Activated CD4-positive, alpha-beta T cell treated with anti-CD3 and anti-CD28 coated beads, Interleukin-2, amount 10 ng/mL, durations not matched to agents 7 days and 5 days (primary cell): ENCODE data around the gene CYP27C1. TPM values are rescaled to one million over a fixed set of nuclear protein-coding genes. Genes with fewer than 3 reads are reported as not detected.
"Not testable (repeated sequence)": the region's sequence is repeated elsewhere in the genome, so short reads cannot be mapped to it uniquely, and the experiment has no call there.

Experiments
- CTCF ChIA-PET: fragments of 350-600 bp; sonication (Branson Sonifier 250); formaldehyde crosslinking; loops from one replicate; lab custom pipeline; 2021; ENCODE audit warnings: antibody characterized with exemption; lab: Charles Lee
- POLR2A ChIA-PET: fragments of 350-600 bp; sonication (Branson Sonifier 250); formaldehyde crosslinking; loops from one replicate; lab custom pipeline; 2021; ENCODE audit warnings: antibody characterized with exemption; lab: Charles Lee
- DNase-seq: peaks from one replicate; pipeline ENCODE4 v3.0.0-alpha.2; 2020
- H3K27ac Mint-ChIP-seq: one replicate; pipeline ENCODE4 v1.8.0; 2021; ENCODE audit warnings: mild to moderate bottlenecking, moderate library complexity, mixed read lengths
- H3K27me3 Mint-ChIP-seq: one replicate; pipeline ENCODE4 v1.8.0; 2021; ENCODE audit warnings: mixed read lengths
- H3K36me3 Mint-ChIP-seq: one replicate; pipeline ENCODE4 v1.8.0; 2021; ENCODE audit warnings: low read depth, mixed read lengths
- H3K4me1 Mint-ChIP-seq: one replicate; pipeline ENCODE4 v1.8.0; 2021; ENCODE audit warnings: mixed read lengths
- H3K4me3 Mint-ChIP-seq: one replicate; pipeline ENCODE4 v1.8.0; 2021; ENCODE audit warnings: mild to moderate bottlenecking, moderate library complexity, mixed read lengths
- H3K9me3 Mint-ChIP-seq: one replicate; pipeline ENCODE4 v1.8.0; 2021; ENCODE audit warnings: mixed read lengths
- total RNA-seq, 2 experiments: library from RNA; stranded (reverse); gene quantifications; one replicate each; pipeline ENCODE4 v1.2.3, GENCODE V29; 2021

CYP27C1 gene, protein sequence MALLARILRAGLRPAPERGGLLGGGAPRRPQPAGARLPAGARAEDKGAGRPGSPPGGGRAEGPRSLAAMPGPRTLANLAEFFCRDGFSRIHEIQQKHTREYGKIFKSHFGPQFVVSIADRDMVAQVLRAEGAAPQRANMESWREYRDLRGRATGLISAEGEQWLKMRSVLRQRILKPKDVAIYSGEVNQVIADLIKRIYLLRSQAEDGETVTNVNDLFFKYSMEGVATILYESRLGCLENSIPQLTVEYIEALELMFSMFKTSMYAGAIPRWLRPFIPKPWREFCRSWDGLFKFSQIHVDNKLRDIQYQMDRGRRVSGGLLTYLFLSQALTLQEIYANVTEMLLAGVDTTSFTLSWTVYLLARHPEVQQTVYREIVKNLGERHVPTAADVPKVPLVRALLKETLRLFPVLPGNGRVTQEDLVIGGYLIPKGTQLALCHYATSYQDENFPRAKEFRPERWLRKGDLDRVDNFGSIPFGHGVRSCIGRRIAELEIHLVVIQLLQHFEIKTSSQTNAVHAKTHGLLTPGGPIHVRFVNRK
- not detected for total RNA-seq

DNA sequence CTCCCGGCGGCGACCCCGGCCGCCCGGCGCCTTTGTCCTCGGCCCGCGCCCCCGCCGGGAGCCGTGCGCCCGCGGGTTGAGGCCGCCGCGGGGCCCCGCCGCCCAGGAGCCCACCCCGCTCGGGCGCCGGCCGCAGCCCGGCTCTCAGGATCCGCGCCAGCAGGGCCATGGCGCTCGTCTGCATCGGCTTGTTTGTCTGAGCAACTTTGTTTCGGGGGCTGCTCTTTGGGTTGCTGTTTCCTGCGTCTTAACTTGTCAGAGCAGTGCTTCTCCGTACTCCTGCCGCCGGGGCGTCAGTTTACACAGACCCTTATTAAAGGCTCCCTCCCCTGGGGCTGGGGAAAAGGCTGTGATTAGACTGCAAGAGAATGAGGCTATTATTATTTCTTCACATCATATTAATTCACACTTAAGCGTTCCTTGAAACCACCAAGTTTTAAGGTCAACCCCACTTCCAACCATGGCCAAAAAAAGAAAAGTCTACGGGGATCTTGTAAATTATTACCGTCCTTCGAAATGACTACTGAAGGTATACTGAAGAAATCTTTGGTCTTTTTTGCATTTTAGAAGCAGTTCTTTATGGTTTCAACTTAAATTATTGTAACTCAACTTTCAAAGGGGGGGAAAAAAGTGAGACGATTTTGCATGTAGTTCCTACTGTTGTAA is at the start of gene CYP27C1:
CYP27C1 (minus strand) TSS at position 198 of the 666 bp plus-strand sequence; CDS start at position 169, 29 bp downstream.
- no peak for DNase-seq
- no peak within 1 kb of the TSS for H3K27ac Mint-ChIP-seq
- peaks cover 69% of the 10 kb centered on the region for H3K27me3 Mint-ChIP-seq
- POLR2A ChIA-PET, result no interaction called here
- H3K36me3 Mint-ChIP-seq, result peaks cover 3% of the 10 kb centered on the region
- peaks cover 10% of the 10 kb centered on the region for H3K4me1 Mint-ChIP-seq
- H3K9me3 Mint-ChIP-seq, result no peaks in the 10 kb centered on the region
- H3K4me3 Mint-ChIP-seq, result peak within 1 kb of the TSS; percentile 58
- CTCF ChIA-PET, result no interaction called here

DNA sequence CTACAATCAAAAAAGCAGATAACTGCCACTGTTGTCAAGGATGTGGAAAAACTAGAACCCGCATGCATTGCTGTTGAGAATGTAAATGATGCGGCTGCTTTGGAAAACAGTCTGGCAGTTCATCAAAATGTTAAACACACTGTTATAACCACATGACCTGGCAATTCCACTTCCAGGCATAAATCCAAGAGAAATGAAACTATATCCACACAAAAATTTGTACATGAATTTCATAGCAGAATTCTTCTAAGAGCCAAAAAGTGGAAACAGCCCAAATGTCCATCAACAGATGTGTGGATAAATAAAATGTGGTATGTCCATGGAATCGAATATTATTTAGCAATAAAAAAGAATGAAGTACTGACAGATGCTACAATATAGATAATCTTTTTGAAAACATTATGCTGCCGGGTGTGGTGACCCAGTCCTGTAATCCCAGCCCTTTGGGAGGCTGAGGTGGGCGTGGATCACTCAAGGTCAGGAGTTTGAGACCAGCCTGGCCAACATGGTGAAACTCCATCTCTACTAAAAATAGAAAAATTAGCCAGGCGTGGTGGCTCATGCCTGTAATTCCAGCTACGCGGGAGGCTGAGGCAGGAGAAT is 41.8 kb upstream of the CYP27C1 start:
- no peak overlapping the region for H3K27ac Mint-ChIP-seq
- H3K4me3 Mint-ChIP-seq, result no peak overlapping the region
- peaks cover 53% of the 10 kb centered on the region for H3K36me3 Mint-ChIP-seq
- H3K27me3 Mint-ChIP-seq, result no peaks in the 10 kb centered on the region
- DNase-seq, result no peak
- H3K4me1 Mint-ChIP-seq, result no peaks in the 10 kb centered on the region
- CTCF ChIA-PET, result no interaction called here
- no peaks in the 10 kb centered on the region for H3K9me3 Mint-ChIP-seq
- POLR2A ChIA-PET, result no interaction called here

DNA sequence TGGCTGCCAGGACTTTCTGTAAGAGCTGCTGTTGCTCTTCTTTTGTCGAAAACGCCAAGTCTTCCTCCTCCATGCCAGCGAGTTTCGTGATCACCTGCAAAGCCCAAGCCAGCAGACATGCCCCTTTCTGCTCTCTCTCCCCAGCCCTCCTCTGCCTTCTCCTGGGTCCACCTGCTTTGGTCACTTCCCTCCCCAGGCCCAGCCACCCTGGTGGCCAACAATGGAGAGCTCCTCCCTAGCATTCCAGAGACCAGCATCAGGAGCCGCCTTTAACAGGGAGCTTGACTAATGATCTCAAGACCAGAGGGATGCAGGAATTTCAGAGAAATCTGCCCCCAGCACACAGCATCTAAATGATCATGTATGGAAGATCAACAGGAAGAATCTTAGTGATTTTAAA is 39.3 kb upstream of the CYP27C1 start:
- DNase-seq, result no peak
- peaks cover 52% of the 10 kb centered on the region for H3K36me3 Mint-ChIP-seq
- H3K27me3 Mint-ChIP-seq, result no peaks in the 10 kb centered on the region
- peak overlapping the region; percentile 14 for H3K27ac Mint-ChIP-seq
- H3K4me3 Mint-ChIP-seq, result no peak overlapping the region
- POLR2A ChIA-PET, result no interaction called here
- H3K4me1 Mint-ChIP-seq, result peaks cover 5% of the 10 kb centered on the region
- H3K9me3 Mint-ChIP-seq, result no peaks in the 10 kb centered on the region
- CTCF ChIA-PET, result interaction anchor here (0.5 to 1.2 kb wide), 3 partner anchors 9 to 110 kb away, joined by 3 to 9 read pairs (median 4); no protein-coding TSS in a partner anchor

DNA sequence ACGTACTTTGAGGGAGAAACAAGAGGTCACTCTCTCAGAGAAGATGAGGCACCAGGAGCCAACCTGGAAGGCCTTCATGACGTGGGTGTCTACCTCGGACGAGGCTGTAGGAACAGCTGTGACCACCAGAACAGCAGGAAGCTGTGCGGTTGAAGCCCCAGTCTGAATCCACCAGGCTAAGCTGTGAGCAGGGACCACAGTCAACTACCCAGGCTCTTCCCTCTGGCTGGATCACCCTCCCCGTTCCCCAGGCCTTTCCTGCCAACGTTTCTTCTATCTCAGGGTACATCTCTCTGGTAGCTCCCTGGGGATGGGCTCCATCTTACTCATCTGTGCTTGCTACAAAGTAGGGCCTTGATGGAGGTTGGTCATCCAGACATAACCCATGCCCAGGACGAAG is 36.8 kb upstream of the CYP27C1 start:
- no peak overlapping the region for H3K4me3 Mint-ChIP-seq
- peaks cover 5% of the 10 kb centered on the region for H3K4me1 Mint-ChIP-seq
- H3K36me3 Mint-ChIP-seq, result peaks cover 42% of the 10 kb centered on the region
- no peak overlapping the region for H3K27ac Mint-ChIP-seq
- H3K9me3 Mint-ChIP-seq, result no peaks in the 10 kb centered on the region
- POLR2A ChIA-PET, result no interaction called here
- DNase-seq, result no peak
- CTCF ChIA-PET, result interaction anchor here (0.5 kb wide), 1 partner anchor 1225 kb away, joined by 3 read pairs; no protein-coding TSS in a partner anchor
- H3K27me3 Mint-ChIP-seq, result no peaks in the 10 kb centered on the region

DNA sequence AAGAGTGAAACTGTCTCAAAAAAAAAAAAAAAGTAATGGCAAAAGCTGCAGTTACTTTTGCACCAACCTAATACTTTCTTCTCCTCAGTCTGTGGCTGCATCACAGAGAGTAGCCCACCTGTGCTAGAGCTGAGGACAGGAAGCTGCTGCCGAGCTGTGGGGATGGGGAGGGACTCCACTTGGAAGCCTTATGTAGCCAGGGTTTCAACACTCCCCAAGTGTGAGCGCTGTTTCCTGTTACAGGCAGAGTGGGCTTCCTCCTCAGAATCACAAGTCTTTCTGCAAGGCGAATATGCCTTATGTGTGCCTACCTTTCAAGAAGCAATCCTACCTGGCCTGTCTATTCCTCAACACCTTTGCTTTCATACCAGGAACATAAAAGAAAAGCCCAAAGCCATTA is 36.3 kb upstream of the CYP27C1 start:
- DNase-seq, result no peak
- Mint-ChIP-seq H3K27me3 (no peaks in the 10 kb centered on the region), H3K27ac (no peak overlapping the region), H3K4me1 (peaks cover 5% of the 10 kb centered on the region), H3K36me3 (peaks cover 37% of the 10 kb centered on the region), H3K9me3 (no peaks in the 10 kb centered on the region), H3K4me3 (no peak overlapping the region)
- ChIA-PET CTCF (interaction anchor here (0.5 kb wide), 1 partner anchor 1226 kb away, joined by 3 read pairs; no protein-coding TSS in a partner anchor), POLR2A (no interaction called here)

DNA sequence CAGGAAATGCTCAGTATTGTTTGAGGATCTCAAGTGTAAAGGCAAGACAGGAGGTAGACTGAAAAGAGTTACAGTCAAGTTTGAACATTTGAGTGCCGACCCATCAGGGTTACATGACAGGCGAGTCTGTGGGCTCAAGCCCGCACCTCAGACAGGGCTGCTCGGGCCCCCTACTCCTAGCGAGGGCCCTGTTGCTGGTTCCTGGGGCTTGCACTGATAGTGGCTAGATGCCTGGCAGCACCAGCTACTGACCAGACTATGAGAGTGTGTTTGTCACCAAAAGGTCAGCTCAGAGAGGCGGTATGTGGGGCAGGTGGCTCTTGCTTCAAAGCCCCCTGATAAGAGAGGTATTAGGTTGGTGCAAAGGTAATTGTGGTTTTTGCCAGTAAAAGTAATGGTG is 35.6 kb upstream of the CYP27C1 start:
- POLR2A ChIA-PET, result no interaction called here
- no peaks in the 10 kb centered on the region for H3K9me3 Mint-ChIP-seq
- H3K27ac Mint-ChIP-seq, result no peak overlapping the region
- CTCF ChIA-PET, result interaction anchor here (0.8 kb wide), 1 partner anchor 282 kb away, joined by 3 read pairs; no protein-coding TSS in a partner anchor
- peaks cover 35% of the 10 kb centered on the region for H3K36me3 Mint-ChIP-seq
- peaks cover 5% of the 10 kb centered on the region for H3K4me1 Mint-ChIP-seq
- no peak for DNase-seq
- no peaks in the 10 kb centered on the region for H3K27me3 Mint-ChIP-seq
- no peak overlapping the region for H3K4me3 Mint-ChIP-seq

DNA sequence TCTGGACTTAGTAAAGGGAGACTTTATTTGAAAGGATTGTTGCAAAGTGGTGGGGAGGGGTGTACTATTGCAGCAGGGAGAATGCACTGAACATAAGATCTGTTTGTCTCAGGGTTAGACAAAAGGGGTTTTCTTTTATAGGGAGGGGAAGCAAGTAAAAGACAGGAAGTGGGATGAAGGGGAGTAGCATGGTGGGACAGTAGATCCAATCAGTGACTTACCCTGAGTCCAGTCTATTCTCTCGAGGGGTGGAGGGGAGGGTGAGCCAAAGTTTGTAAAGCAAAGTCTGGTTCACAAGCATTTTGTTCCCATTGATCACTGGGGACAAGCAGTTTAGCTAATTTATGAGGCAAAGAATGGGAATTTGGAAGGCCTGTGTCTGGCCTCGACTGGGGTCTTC is 35.0 kb upstream of the CYP27C1 start:
- POLR2A ChIA-PET, result no interaction called here
- no peaks in the 10 kb centered on the region for H3K27me3 Mint-ChIP-seq
- H3K27ac Mint-ChIP-seq, result no peak overlapping the region

DNA sequence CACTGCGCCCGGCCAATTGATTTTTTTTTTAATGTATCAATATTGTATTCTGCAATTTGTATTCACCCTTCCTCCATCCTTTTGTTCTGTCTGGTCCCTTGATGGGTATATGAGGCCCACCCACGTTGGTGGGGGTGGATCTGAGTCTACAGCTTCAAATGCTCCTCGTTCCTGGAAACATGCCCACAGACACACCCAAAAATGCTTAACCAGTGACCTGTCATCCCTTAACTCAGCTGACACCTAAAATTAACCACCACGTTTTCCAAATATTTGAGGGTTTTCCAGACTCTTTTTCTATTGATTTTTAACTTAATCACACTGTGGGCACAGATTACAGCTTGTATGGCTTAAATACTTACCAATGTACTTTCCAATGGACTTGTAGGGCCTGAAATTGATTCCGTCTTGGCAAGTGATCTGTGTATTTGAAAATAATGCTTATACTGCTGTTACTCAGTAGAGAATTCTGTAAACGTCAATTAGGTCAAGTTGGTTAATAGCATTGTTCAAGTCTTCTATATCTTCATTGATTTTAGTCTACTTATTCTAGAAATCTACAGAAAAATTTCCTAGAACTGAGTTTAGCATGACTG is 34.4 kb upstream of the CYP27C1 start:
- H3K27ac Mint-ChIP-seq, result no peak overlapping the region
- peaks cover 5% of the 10 kb centered on the region for H3K4me1 Mint-ChIP-seq
- no peaks in the 10 kb centered on the region for H3K9me3 Mint-ChIP-seq
- DNase-seq, result no peak
- no peak overlapping the region for H3K4me3 Mint-ChIP-seq
- CTCF ChIA-PET, result interaction anchor here (1.3 kb wide), 1 partner anchor 10 kb away, joined by 3 read pairs; no protein-coding TSS in a partner anchor
- H3K36me3 Mint-ChIP-seq, result peaks cover 31% of the 10 kb centered on the region
- POLR2A ChIA-PET, result no interaction called here
- H3K27me3 Mint-ChIP-seq, result no peaks in the 10 kb centered on the region

More for the DNA sequence above, 35.0 kb upstream of the CYP27C1 start:
- H3K4me3 Mint-ChIP-seq, result no peak overlapping the region
- peaks cover 33% of the 10 kb centered on the region for H3K36me3 Mint-ChIP-seq
- no peak for DNase-seq
- CTCF ChIA-PET, result interaction anchor here (0.8 to 1.3 kb wide), 2 partner anchors 10 to 283 kb away, joined by 3 read pairs; no protein-coding TSS in a partner anchor
- H3K4me1 Mint-ChIP-seq, result peaks cover 5% of the 10 kb centered on the region
- H3K9me3 Mint-ChIP-seq, result no peaks in the 10 kb centered on the region

DNA sequence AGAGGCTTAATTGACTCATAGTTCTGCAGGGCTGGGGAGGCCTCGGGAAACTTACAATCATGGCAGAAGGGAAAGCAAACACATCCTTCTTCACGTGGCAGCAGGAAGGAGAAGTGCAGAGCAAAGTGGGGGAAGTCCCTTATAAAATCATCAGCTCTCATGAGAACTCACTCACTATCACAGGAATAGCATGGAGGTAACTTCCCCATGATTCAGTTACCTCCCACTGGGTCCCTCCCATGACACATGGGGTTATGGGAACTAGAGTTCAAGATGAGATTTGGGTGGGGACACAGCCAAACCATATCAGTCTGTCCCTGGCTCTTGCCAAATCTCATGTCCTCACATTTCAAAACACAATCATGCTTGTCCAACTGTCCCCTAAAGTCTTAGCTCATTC is 21.1 kb upstream of the CYP27C1 start:
- POLR2A ChIA-PET, H3K4me1 Mint-ChIP-seq, CTCF ChIA-PET: not testable (repeated sequence)

DNA sequence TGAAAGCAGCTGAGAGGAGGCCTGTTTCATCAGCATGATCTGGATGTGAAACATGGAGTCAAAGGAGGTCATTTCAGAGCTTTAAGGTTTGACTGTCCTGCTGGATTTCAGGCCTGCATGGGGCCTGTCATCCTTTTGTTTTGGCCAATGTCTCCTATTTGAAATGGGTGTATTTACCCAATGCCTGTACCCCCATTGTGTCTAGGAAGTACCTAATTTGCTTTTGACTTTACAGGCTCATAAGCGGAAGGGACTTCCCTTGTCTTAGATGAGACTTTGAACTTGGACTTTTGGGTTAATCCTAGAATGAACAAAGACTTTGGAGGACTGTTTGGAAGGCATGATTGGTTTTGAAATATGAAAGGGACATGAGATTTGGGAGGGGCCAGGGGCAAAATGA is 19.3 kb upstream of the CYP27C1 start:
- ChIA-PET POLR2A (no interaction called here), CTCF (interaction anchor here (1.5 kb wide), 1 partner anchor 39 kb away, joined by 3 read pairs; no protein-coding TSS in a partner anchor)
- Mint-ChIP-seq H3K4me1 (no peaks in the 10 kb centered on the region), H3K9me3 (peaks cover 33% of the 10 kb centered on the region), H3K27me3 (no peaks in the 10 kb centered on the region), H3K36me3 (peaks cover 1% of the 10 kb centered on the region), H3K27ac (no peak overlapping the region), H3K4me3 (no peak overlapping the region)
- no peak for DNase-seq

More for the DNA sequence above, 21.1 kb upstream of the CYP27C1 start:
- H3K27ac Mint-ChIP-seq, DNase-seq, H3K27me3 Mint-ChIP-seq, H3K4me3 Mint-ChIP-seq, H3K36me3 Mint-ChIP-seq: not testable (repeated sequence)
- H3K9me3 Mint-ChIP-seq, result peaks cover 33% of the 10 kb centered on the region

DNA sequence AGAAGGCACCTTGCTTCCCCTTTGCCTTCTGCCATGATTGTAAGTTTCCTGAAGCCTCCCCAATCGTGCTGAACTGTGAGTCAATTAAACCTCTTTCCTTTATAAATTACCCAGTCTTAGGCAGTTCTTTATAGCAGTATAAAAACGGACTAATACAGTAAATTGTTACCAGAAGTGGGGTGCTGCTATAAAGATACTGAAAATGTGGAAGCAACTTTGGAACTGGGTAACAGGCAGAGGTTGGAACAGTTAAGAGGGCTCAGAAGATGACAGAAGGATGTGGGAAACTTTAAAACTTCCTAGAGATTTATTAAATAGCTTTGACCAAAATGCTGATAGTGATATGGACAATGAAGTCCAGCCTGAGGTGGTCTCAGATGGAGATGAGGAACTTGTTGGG is 17.7 kb upstream of the CYP27C1 start:
- H3K27me3 Mint-ChIP-seq, H3K27ac Mint-ChIP-seq, H3K36me3 Mint-ChIP-seq, H3K4me3 Mint-ChIP-seq, H3K4me1 Mint-ChIP-seq, POLR2A ChIA-PET, DNase-seq: not testable (repeated sequence)
- CTCF ChIA-PET, result interaction anchor here (1.5 kb wide), 1 partner anchor 41 kb away, joined by 3 read pairs; no protein-coding TSS in a partner anchor
- H3K9me3 Mint-ChIP-seq, result peaks cover 33% of the 10 kb centered on the region

DNA sequence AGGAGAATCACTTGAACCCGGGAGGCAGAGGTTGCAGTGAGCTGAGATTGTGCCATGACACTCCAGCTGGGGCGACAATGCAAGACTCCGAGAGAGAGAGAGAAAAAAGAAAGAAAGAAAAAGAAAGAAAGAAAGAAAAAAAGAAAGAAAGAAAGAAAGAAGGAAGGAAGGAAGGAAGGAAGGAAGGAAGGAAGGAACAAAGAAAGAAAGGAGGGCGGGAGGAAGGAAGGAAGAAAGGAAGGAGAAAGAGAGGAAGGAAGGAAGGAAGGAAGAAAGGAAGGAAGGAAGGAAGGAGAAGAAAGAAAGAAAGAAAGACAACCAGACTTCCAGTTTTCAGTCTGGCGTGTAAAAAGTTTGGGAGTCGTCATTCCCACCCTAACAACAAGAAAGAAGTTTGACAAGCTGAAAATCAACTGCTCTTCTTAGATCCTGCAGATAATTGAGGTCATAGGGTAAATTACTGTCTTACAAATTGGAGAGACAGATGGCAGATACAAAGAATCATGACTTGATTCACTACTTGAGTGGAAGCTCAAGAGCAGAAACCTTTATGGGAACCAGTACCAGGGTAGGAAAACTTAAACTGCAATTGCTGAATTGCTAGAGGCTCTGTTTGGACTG is 15.1 kb upstream of the CYP27C1 start:
- CTCF ChIA-PET, result interaction anchor here (0.6 kb wide), 1 partner anchor 490 kb away, joined by 3 read pairs; no protein-coding TSS in a partner anchor
- POLR2A ChIA-PET, result no interaction called here
- no peaks in the 10 kb centered on the region for H3K36me3 Mint-ChIP-seq

More for the DNA sequence above, 15.1 kb upstream of the CYP27C1 start:
- DNase-seq, result no peak
- H3K4me3 Mint-ChIP-seq, result no peak overlapping the region
- no peak overlapping the region for H3K27ac Mint-ChIP-seq
- H3K4me1 Mint-ChIP-seq, result no peaks in the 10 kb centered on the region
- peaks cover 16% of the 10 kb centered on the region for H3K9me3 Mint-ChIP-seq
- H3K27me3 Mint-ChIP-seq, result no peaks in the 10 kb centered on the region
